ENCODE data around the gene MTRR.

Gene MTRR

DNA sequence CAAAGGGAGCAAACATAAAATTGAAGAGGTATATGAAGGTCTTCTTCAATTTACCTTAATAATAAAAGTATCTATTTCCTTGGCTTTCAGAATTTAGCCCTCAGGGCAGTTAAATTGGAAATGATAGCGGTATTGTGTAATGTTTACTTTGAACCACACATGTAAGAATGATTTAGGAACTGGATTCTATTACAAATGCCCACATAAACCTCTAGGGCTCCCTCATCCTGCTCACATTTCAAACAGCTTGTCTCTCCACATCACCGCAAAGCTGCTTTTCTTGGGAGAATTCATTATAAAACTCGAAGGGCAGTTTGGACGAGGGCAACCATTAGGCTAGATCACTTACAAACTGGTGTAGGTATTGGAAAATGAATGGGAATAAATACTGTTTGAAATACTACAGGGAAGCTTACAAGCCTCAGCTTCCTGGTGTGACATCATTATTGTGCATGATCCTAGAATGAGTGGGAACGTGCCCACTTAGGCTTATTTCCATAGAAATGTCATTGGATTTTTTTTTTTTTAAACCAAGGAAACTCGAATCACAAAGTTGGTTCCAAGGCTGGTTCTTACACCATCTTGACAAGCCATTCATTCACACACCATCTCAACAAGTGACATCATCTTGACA lies 47.3 kb downstream of the MTRR start:
- H3K4me3 ChIP-seq (ENCODE audit: low read depth, low read length), result no peak overlapping the region
- DNase-seq (ENCODE audit: low read depth), result no peak
- TF ChIP-seq, protein P1, sequence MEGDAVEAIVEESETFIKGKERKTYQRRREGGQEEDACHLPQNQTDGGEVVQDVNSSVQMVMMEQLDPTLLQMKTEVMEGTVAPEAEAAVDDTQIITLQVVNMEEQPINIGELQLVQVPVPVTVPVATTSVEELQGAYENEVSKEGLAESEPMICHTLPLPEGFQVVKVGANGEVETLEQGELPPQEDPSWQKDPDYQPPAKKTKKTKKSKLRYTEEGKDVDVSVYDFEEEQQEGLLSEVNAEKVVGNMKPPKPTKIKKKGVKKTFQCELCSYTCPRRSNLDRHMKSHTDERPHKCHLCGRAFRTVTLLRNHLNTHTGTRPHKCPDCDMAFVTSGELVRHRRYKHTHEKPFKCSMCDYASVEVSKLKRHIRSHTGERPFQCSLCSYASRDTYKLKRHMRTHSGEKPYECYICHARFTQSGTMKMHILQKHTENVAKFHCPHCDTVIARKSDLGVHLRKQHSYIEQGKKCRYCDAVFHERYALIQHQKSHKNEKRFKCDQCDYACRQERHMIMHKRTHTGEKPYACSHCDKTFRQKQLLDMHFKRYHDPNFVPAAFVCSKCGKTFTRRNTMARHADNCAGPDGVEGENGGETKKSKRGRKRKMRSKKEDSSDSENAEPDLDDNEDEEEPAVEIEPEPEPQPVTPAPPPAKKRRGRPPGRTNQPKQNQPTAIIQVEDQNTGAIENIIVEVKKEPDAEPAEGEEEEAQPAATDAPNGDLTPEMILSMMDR (IDR thresholded peaks at IDR 0.05; ENCODE audit: low read depth, low read length, missing control alignments), result no peak

DNA sequence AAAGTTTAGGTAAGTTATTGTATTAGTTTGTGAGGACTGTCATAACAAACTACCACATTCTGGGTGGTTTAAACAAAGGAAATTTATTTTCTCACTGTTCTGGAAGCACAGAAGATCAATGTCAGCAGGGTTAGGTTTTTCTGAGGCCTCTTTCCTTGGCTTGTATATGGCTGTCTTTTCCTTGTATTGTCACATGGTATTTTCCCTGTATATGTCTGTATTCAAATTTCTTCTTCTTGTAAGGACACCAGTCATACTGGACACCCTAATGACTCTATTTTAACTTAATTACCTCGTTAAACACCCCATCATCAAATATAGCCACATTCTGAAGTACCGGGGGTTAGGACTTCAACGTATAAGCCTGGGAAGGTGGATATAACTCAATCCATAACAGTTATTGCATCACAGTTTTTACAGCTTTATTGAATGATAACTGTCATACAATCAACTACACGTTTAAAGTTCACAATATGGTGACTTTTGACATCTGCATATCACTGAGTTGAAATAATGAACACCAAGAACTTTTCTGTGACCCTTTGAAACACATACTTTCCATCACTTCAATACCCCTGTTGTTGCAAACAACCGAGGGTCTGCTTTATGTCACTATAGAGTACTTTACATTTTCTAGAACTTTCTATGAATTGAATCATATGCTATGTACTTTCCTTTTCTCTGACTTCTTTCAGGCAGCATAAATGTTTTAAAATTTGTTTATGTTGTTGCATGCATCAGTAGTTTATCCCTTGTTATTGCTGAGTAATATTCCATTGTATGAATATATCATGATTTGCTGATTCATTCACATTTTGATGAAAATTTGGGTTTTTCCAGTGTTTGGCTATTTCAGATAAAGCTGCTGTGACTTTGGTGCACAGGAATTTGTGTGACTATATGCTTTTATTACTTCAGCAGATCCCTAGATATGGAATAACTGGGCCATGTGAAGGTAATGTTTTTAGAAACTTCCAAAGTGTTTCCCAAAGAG lies 48.5 kb downstream of the MTRR start:
- TF ChIP-seq, protein P1 (IDR thresholded peaks at IDR 0.05; ENCODE audit: low read depth, low read length, missing control alignments), result no peak
- DNase-seq (ENCODE audit: low read depth), result no peak
- no peak overlapping the region for H3K4me3 ChIP-seq (ENCODE audit: low read depth, low read length)

DNA sequence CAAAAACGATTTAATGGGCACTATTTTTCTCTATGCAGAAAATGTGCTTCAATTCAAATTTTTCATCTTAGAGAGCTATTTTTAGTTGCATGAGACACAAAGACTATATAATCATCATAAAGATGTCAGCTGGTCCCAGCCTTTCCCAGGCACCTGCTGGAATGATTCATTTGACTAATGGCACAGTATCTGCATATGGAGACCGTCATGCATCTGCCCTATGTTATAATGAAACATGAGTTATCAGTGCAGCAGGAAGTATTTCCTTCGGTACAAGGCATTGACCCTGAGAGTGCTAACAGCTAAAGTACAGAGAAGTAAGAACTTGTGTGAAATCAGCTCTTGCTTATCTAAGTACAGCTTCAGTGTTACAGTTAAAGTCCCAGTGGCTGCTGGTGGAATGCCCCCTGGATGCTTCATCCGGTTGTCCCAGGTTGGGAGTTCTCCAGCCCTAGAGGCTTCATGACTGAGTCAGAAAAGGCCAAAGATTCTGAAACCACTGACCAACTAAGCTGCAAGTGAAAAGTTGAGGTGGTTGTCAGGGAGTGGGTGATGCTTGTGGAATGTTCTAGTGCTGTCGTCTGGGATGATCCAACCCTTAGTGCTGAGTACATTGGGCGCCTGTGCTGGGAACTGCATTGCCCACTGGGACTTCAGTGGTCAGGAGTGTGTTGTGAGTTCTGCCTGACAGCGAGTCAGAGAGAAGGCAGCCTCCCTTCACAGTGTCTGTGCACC lies 57.2 kb downstream of the MTRR start:
- TF ChIP-seq, protein P1 (IDR thresholded peaks at IDR 0.05; ENCODE audit: low read depth, low read length, missing control alignments), result no peak
- DNase-seq (ENCODE audit: low read depth), result no peak
- H3K4me3 ChIP-seq (ENCODE audit: low read depth, low read length), result no peak overlapping the region

DNA sequence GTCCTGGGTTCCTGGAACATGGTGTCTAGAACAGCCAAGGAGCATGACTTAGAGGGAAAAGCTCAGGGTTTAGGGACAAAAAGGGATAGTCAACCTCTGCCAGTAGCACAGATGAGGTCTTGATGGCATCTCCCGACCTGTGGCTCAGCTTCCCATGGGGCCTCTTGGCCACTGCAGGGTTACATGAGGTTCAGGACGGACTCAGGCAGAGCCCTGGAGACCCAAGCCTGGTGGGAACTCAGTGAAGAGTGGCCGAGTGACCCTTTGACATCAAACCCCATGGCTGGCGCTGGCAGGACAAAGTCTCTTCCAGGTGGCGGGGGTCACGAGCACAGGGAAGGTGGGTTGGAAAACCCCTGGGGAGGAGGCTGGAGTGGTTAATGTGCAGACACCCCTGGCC lies 57.8 kb downstream of the MTRR start:
- TF ChIP-seq, protein P1 (IDR thresholded peaks at IDR 0.05; ENCODE audit: low read depth, low read length, missing control alignments), result no peak
- H3K4me3 ChIP-seq (ENCODE audit: low read depth, low read length), result no peak overlapping the region
- DNase-seq (ENCODE audit: low read depth), result no peak

DNA sequence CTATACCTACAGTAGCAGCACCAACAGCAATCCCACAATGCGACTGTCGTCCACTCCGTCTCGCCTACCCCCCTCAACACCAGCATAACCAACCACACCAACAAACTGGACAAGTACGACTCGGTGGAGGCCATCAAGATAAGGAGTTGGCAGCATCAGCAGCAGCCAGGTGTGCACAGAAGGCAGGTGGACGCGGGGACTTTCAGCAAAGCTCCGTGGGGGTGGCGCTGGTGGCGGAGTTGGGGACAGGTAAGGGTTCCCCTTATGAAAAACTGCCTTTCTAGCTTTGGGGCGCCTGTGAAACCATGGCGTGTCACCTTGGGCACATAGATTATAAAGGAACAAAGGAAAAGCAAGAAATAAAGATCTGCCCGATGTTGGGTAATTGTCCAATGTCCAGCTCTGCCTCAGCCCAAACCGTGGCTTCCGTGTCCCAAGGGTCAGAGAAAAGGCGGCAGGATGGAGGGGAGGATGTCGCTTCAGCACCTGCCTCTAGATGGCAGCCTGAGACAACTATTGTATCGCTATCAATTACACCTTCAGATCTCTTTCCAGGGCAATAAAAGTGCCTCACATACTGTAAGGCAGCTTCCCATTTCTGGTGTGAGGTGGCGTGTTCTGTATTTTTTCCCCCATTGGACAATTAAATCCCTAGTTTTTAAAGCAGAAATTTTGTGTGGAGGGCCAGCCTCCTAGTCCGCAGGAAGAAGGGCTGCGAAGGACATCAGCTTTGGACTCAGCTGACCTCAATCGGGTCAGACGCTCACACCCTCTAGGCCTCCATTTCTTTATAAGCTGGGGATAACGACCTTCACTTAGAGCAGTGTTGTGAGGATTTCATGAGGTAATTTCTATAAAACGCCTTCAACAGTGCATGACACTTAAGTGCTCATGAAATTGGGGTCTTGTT lies 58.8 kb downstream of the MTRR start:
- peak; percentile 5 for DNase-seq (ENCODE audit: low read depth)
- H3K4me3 ChIP-seq (ENCODE audit: low read depth, low read length), result no peak overlapping the region
- TF ChIP-seq, protein P1 (IDR thresholded peaks at IDR 0.05; ENCODE audit: low read depth, low read length, missing control alignments), result peak; percentile 87

DNA sequence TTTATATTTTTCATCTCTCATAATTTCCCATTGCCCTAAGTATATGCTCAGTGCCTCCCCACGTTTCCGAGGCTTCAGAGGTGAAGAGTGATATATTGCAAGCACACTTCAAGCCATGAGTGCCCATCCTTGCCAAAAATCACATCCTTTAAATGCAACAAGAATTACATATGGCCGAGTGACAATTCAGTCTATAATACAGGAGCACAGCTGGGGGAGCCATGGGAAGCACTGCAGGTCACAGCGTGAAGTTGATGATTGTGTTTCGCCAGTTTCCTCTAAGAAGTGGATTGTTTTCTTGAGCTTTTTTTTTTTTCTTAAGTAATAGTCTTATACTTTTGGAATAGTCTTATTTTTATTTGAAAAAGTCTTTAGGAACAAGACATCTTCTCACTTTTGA lies 61.1 kb downstream of the MTRR start:
- TF ChIP-seq, protein P1 (IDR thresholded peaks at IDR 0.05; ENCODE audit: low read depth, low read length, missing control alignments), result no peak
- no peak for DNase-seq (ENCODE audit: low read depth)

More for the DNA sequence above, 61.1 kb downstream of the MTRR start:
- H3K4me3 ChIP-seq (ENCODE audit: low read depth, low read length), result no peak overlapping the region

Data from GM12864 (cell line).